Sigmoid colon (tissue), 7 donors: ENCODE data around the gene ABHD16A. TPM values are rescaled to one million over a fixed set of nuclear protein-coding genes. Genes with fewer than 3 reads are reported as not detected.
A peak's percentile ranks its signal among the peaks of the same experiment; 100 is the strongest.

Source experiments
- DNase-seq: peaks from one replicate; pipeline ENCODE4 v3.0.0-alpha.2; 2019
- H3K27ac ChIP-seq, 4 donors: fragments of 200-600 bp; sonication (generic); one replicate each; pipeline ENCODE4 v1.5.1; 2016 to 2019; ENCODE audit warnings: mild to moderate bottlenecking in 1 of 4
- H3K27me3 ChIP-seq, 3 donors: fragments of 200-600 bp; sonication (generic); one replicate each; pipeline ENCODE4 v1.5.1; 2019; ENCODE audit warnings: mild to moderate bottlenecking in 1 of 3
- H3K36me3 ChIP-seq, 4 donors: fragments of 200-600 bp; sonication (generic); one replicate each; pipeline ENCODE4 v1.5.1; 2016 to 2019
- H3K4me1 ChIP-seq, 4 donors: fragments of 200-600 bp; sonication (generic); one replicate each; pipeline ENCODE4 v1.5.1; 2017 to 2019
- H3K4me3 ChIP-seq, 4 donors: fragments of 200-600 bp; sonication (generic); one replicate each; pipeline ENCODE4 v1.5.1; 2017 to 2019; ENCODE audit warnings: mild to moderate bottlenecking in 2 of 4, moderate library complexity in 1 of 4
- H3K9me3 ChIP-seq, 4 donors: fragments of 200-600 bp in 3 of 4; sonication (generic) in 3 of 4; one replicate each; pipeline versions ENCODE4 v1.5.1 to v1.6.1; 2013 to 2019
- CTCF ChIP-seq, 4 experiments: fragments of 450-650 bp in 3 of 4; fragments of 200-600 bp in 1 of 4; IDR thresholded peaks; one replicate each; pipeline ENCODE4 v1.5.1; 2016 to 2019; ENCODE audit warnings: antibody characterized with exemption in 4 of 4, mild to moderate bottlenecking in 3 of 4, moderate library complexity in 2 of 4
- EP300 ChIP-seq, 4 donors: sonication (generic); formaldehyde crosslinking; IDR thresholded peaks; one replicate each; pipeline ENCODE4 v1.6.1; 2017; ENCODE audit warnings: antibody characterized with exemption in 4 of 4
- POLR2A ChIP-seq, 2 donors: fragments of 450-650 bp; IDR thresholded peaks; one replicate each; pipeline ENCODE4 v1.6.1; 2016; ENCODE audit warnings: antibody characterized with exemption in 2 of 2, mild to moderate bottlenecking in 2 of 2, moderate library complexity in 2 of 2
- POLR2AphosphoS5 ChIP-seq, 4 donors: sonication (generic); formaldehyde crosslinking; IDR thresholded peaks; one replicate each; pipeline ENCODE4 v1.6.1; 2017; ENCODE audit warnings: antibody characterized with exemption in 4 of 4
- WGBS, 2 donors: extraction: QIAGEN DNeasy Blood & Tissue Kit; methylation state at CpG; one replicate each; pipeline ENCODE4 v1.1.7; 2013; 5-methylcytosine and 5-hydroxymethylcytosine counted together
- intact Hi-C: fragments of 100-400 bp; cut with DNase I; formaldehyde crosslinking; loops from one replicate; pipeline ENCODE4 v1.15.1; 2023
- polyA plus RNA-seq, 3 donors: library from polyadenylated mRNA; stranded (reverse); fragments of 200-250 nt; gene quantifications; one replicate each; pipeline ENCODE4 v1.2.3, GENCODE V29; 2013
- total RNA-seq, 4 donors: library from RNA; depleted of rRNA; stranded (reverse); fragments of >200 nt; gene quantifications; one replicate each; pipeline ENCODE4 v1.1.0, GENCODE V29; 2016
- donor health status: healthy with polysubstance abuse.
- donor health status: Bipolar disorder and iron deficiency.
- donor health status: healthy.

ABHD16A gene
- total and polyA plus RNA-seq, 7 donors = 16.9 to 63.4 (median 40.3) TPM

GRCh38 chr6:31707701-31708100 lies 4.6 kb upstream of the ABHD16A start:
- H3K36me3 ChIP-seq = no peaks in the 10 kb centered on the region
- H3K4me1 ChIP-seq = peaks cover 0 to 7% (median 2%) of the 10 kb centered on the region in 4 donors
- WGBS, 2 donors = 93 to 94% methylated on average over 10 of the region's 10 CpGs
- H3K27me3 ChIP-seq = no peaks in the 10 kb centered on the region
- H3K9me3 ChIP-seq = no peaks in the 10 kb centered on the region
- no peak for DNase-seq
- intact Hi-C loops = loop anchor here (5.0 to 10.0 kb wide), 2 partner anchors 85 to 163 kb away; partner anchors contain the start of genes ATP6V1G2, DDX39B and NFKBIL1
- H3K27ac ChIP-seq = no peak overlapping the region
- H3K4me3 ChIP-seq = no peak overlapping the region
- TF ChIP-seq CTCF (IDR thresholded peaks at IDR 0.05) = no peak
- TF ChIP-seq POLR2AphosphoS5 (IDR thresholded peaks at IDR 0.05) = no peak
- TF ChIP-seq EP300 (IDR thresholded peaks at IDR 0.05) = no peak
- no peak for TF ChIP-seq POLR2A (IDR thresholded peaks at IDR 0.05)

GRCh38 chr6:31706599-31706998 lies 3.5 kb upstream of the ABHD16A start, which contains the start of gene LY6G6F:
LY6G6F (plus strand) TSS chr6:31706866; CDS start chr6:31706907, 41 bp downstream.
- H3K4me3 ChIP-seq = no peak within 1 kb of the TSS
- WGBS, 2 donors = 77 to 88% methylated on average over 3 of the region's 3 CpGs
- H3K36me3 ChIP-seq = no peaks in the 10 kb centered on the region
- intact Hi-C loops = loop anchor here (5.0 to 10.0 kb wide), 2 partner anchors 86 to 162 kb away; partner anchors contain the start of genes ATP6V1G2, DDX39B and NFKBIL1
- no peaks in the 10 kb centered on the region for H3K27me3 ChIP-seq
- H3K9me3 ChIP-seq = no peaks in the 10 kb centered on the region
- no peak within 1 kb of the TSS for H3K27ac ChIP-seq
- TF ChIP-seq POLR2A (IDR thresholded peaks at IDR 0.05) (no peak), POLR2AphosphoS5 (IDR thresholded peaks at IDR 0.05) (no peak), CTCF (IDR thresholded peaks at IDR 0.05) (no peak), EP300 (IDR thresholded peaks at IDR 0.05) (no peak)
- peaks cover 0 to 17% (median 9%) of the 10 kb centered on the region in 4 donors for H3K4me1 ChIP-seq
- no peak for DNase-seq

GRCh38 chr6:31705931-31706330 lies 2.8 kb upstream of the ABHD16A start:
- Histone ChIP-seq H3K27ac (no peak overlapping the region), H3K9me3 (no peaks in the 10 kb centered on the region), H3K36me3 (peaks cover 0 to under 1% (median 0%) of the 10 kb centered on the region in 4 donors), H3K27me3 (no peaks in the 10 kb centered on the region), H3K4me3 (no peak overlapping the region), H3K4me1 (peaks cover 0 to 24% (median 15%) of the 10 kb centered on the region in 4 donors)
- no peak for DNase-seq
- TF ChIP-seq CTCF (IDR thresholded peaks at IDR 0.05) (no peak), POLR2A (IDR thresholded peaks at IDR 0.05) (no peak), EP300 (IDR thresholded peaks at IDR 0.05) (no peak), POLR2AphosphoS5 (IDR thresholded peaks at IDR 0.05) (no peak)
- 93% methylated on average over 6 of the region's 6 CpGs for WGBS, 2 donors
- intact Hi-C loops = loop anchor here (5.0 to 10.0 kb wide), 2 partner anchors 86 to 161 kb away; partner anchors contain the start of genes ATP6V1G2, DDX39B and NFKBIL1

GRCh38 chr6:31702405-31702818 lies 712 bp downstream of the ABHD16A start:
- 0% methylated on average over 10 of the region's 10 CpGs for WGBS, 2 donors
- TF ChIP-seq POLR2AphosphoS5 (IDR thresholded peaks at IDR 0.05) (no peak), POLR2A (IDR thresholded peaks at IDR 0.05) (no peak), EP300 (IDR thresholded peaks at IDR 0.05) (no peak), CTCF (IDR thresholded peaks at IDR 0.05) (no peak)
- H3K4me1 ChIP-seq = peaks cover 0 to 36% (median 22%) of the 10 kb centered on the region in 4 donors
- no peaks in the 10 kb centered on the region for H3K9me3 ChIP-seq
- H3K27ac ChIP-seq = peak overlapping the region; percentile 94 to 99 (median 97)
- H3K27me3 ChIP-seq = no peaks in the 10 kb centered on the region
- H3K4me3 ChIP-seq = peak overlapping the region; percentile 66 to 92 (median 80)
- intact Hi-C loops = loop anchor here (10.0 kb wide), 1 partner anchor 158 kb away; the partner anchor contains the start of genes ATP6V1G2, DDX39B and NFKBIL1
- no peak for DNase-seq
- peaks cover 0 to 32% (median 10%) of the 10 kb centered on the region in 4 donors for H3K36me3 ChIP-seq
